Measurements from ENCODE around the gene SERP2. TPM values are rescaled to one million over a fixed set of nuclear protein-coding genes. Genes with fewer than 3 reads are reported as not detected.

The SERP2 gene
- total RNA-seq, 2 donors from 2014 or later, result 1.6 to 5.2 TPM

GRCh38 chr13:44384778-44385177, 11.2 kb downstream of the SERP2 start:
- no peaks in the 10 kb centered on the region for H3K27me3 ChIP-seq
- intact Hi-C loops (cut with DNase I), result no loop called here
- H3K4me1 ChIP-seq, result peaks cover 8% of the 10 kb centered on the region
- DNase-seq (no peak), ATAC-seq (no peak)
- no peaks in the 10 kb centered on the region for H3K36me3 ChIP-seq (replicated peaks in 1 of 2; ENCODE audit: insufficient read depth in 1 of 2, low read depth in 2 of 2)
- H3K4me3 ChIP-seq, result no peak overlapping the region
- no peaks in the 10 kb centered on the region for H3K9me3 ChIP-seq
- TF ChIP-seq CTCF (IDR thresholded peaks at IDR 0.05), result no peak
- no peak for TF ChIP-seq POLR2A (IDR thresholded peaks at IDR 0.05)
- 85 to 89% methylated on average over 1 of the region's 1 CpG for WGBS, 2 donors
- no peak overlapping the region for H3K27ac ChIP-seq

DNA sequence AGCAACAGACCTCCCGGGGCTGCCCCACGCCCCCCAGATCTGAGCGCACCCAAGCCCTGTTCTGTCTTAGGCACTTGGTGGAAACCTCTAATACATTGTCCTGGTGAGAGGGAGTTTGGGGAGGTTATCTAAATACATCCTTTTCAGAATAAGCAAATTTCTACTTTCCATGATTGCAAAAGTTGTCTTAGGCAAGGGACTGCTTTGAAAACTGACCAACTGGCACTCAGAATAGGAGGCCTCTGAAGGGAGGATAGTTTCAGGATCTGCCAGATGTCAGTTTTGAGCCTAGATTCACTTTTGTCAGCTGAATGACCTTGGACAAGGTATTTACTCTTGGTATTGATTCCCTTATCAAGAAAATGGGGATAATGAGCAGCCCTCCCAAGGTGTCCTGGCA, 11.8 kb downstream of the SERP2 start:
- Histone ChIP-seq H3K4me3 (no peak overlapping the region), H3K27me3 (no peaks in the 10 kb centered on the region), H3K36me3 (replicated peaks in 1 of 2; ENCODE audit: insufficient read depth in 1 of 2, low read depth in 2 of 2) (no peaks in the 10 kb centered on the region), H3K27ac (no peak overlapping the region), H3K4me1 (peaks cover 8% of the 10 kb centered on the region), H3K9me3 (no peaks in the 10 kb centered on the region)
- TF ChIP-seq POLR2A (IDR thresholded peaks at IDR 0.05), result no peak
- TF ChIP-seq CTCF (IDR thresholded peaks at IDR 0.05), result no peak
- intact Hi-C loops (cut with DNase I), result no loop called here
- ATAC-seq (no peak), DNase-seq (no peak)
- WGBS, 2 donors, result 100% methylated on average over 3 of the region's 3 CpGs

GRCh38 chr13:44385847-44386246, 12.2 kb downstream of the SERP2 start:
- TF ChIP-seq POLR2A (IDR thresholded peaks at IDR 0.05) (no peak), CTCF (IDR thresholded peaks at IDR 0.05) (no peak)
- H3K4me1 ChIP-seq, result peaks cover 8% of the 10 kb centered on the region
- H3K27ac ChIP-seq, result no peak overlapping the region
- ATAC-seq, result no peak
- H3K9me3 ChIP-seq, result no peaks in the 10 kb centered on the region
- no peak overlapping the region for H3K4me3 ChIP-seq
- H3K27me3 ChIP-seq, result no peaks in the 10 kb centered on the region
- no peaks in the 10 kb centered on the region for H3K36me3 ChIP-seq (replicated peaks in 1 of 2; ENCODE audit: insufficient read depth in 1 of 2, low read depth in 2 of 2)
- 60 to 77% methylated on average over 5 to 6 of the region's 6 CpGs for WGBS, 2 donors
- DNase-seq, result no peak
- intact Hi-C loops (cut with DNase I), result no loop called here

DNA sequence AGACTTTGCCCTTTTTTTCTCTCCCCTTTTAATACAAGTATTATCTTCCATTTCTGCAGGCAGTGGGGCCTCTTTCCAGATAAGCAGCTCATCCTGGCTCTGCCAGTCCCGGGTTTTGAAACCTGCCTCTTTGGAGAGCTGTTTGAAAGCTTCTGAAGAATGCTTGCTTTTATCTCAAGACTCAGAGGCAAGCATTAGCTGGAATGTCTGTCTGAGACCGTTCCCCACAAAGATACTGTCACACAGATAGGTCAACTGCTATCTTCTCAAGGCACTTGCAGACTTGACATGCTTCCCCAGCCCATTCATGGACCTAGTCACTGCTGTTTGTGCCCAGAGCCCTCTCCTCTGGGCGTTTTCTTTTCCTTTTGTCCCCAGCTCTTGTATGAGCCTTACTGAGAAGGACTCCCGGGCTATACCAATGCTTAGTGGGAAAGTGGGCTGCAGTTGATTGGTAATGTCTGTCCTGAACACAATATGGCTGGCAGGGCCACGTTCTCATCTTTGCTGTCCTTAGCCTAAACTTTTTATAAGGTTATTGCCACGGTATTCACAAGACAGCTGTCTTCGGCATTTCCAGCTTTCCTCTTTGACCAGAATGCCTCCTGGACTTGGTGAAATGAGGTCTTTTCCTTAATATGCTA, 13.4 kb downstream of the SERP2 start:
- Histone ChIP-seq H3K4me3 (no peak overlapping the region), H3K36me3 (replicated peaks in 1 of 2; ENCODE audit: insufficient read depth in 1 of 2, low read depth in 2 of 2) (no peaks in the 10 kb centered on the region), H3K27ac (no peak overlapping the region), H3K9me3 (no peaks in the 10 kb centered on the region), H3K27me3 (no peaks in the 10 kb centered on the region), H3K4me1 (peaks cover 8% of the 10 kb centered on the region)
- intact Hi-C loops (cut with DNase I), result no loop called here
- WGBS, 2 donors, result 78 to 80% methylated on average over 7 of the region's 7 CpGs
- TF ChIP-seq CTCF (IDR thresholded peaks at IDR 0.05) (no peak), POLR2A (IDR thresholded peaks at IDR 0.05) (no peak)
- DNase-seq, result no peak
- ATAC-seq, result no peak

GRCh38 chr13:44388427-44389059, 14.9 kb downstream of the SERP2 start:
- WGBS, 2 donors, result 71 to 75% methylated on average over 7 of the region's 7 CpGs
- no peaks in the 10 kb centered on the region for H3K27me3 ChIP-seq
- intact Hi-C loops (cut with DNase I), result no loop called here
- DNase-seq (no peak), ATAC-seq (no peak)
- no peaks in the 10 kb centered on the region for H3K9me3 ChIP-seq
- H3K36me3 ChIP-seq (replicated peaks in 1 of 2; ENCODE audit: insufficient read depth in 1 of 2, low read depth in 2 of 2), result no peaks in the 10 kb centered on the region
- no peaks in the 10 kb centered on the region for H3K4me1 ChIP-seq
- no peak overlapping the region for H3K4me3 ChIP-seq
- TF ChIP-seq POLR2A (IDR thresholded peaks at IDR 0.05), result no peak
- no peak for TF ChIP-seq CTCF (IDR thresholded peaks at IDR 0.05)
- H3K27ac ChIP-seq, result no peak overlapping the region
